Thymus (tissue), 11 donors: ENCODE results near the gene FGF18. TPM values are rescaled to one million over a fixed set of nuclear protein-coding genes. Genes with fewer than 3 reads are reported as not detected.

Source experiments
- DNase-seq, 9 donors: peaks; one replicate each; pipeline ENCODE4 v3.0.0-alpha.2; 2013; ENCODE audit warnings: low spot score in 9 of 9, low read depth in 6 of 9, missing footprints in 1 of 9
- H3K27ac ChIP-seq, 2 donors: one replicate each; pipeline ENCODE4 v1.5.1; 2013; ENCODE audit warnings: control low read depth in 1 of 2, low read depth in 1 of 2, low read length in 1 of 2, mild to moderate bottlenecking in 1 of 2, moderate library complexity in 1 of 2
- H3K27me3 ChIP-seq, 2 donors: one replicate each; pipeline ENCODE4 v1.5.1; 2013; ENCODE audit warnings: low read length in 1 of 2; ENCODE audit not compliant: control insufficient read depth in 2 of 2, insufficient read depth in 1 of 2
- H3K36me3 ChIP-seq, 2 donors: one replicate each; pipeline ENCODE4 v1.5.1; 2013; ENCODE audit warnings: low read length in 1 of 2, mild to moderate bottlenecking in 1 of 2, moderate library complexity in 1 of 2; ENCODE audit not compliant: control insufficient read depth in 2 of 2, insufficient read depth in 2 of 2
- H3K4me1 ChIP-seq, 2 donors: one replicate each; pipeline ENCODE4 v1.5.1; 2013; ENCODE audit warnings: low read length in 2 of 2; ENCODE audit not compliant: control insufficient read depth in 2 of 2, insufficient read depth in 2 of 2
- H3K4me3 ChIP-seq, 2 donors: one replicate each; pipeline ENCODE4 v1.5.1; 2013; ENCODE audit warnings: low read length in 2 of 2, control low read depth in 1 of 2, mild to moderate bottlenecking in 1 of 2
- H3K9me3 ChIP-seq, 2 donors: one replicate each; pipeline ENCODE4 v1.5.1; 2013; ENCODE audit warnings: low read length in 1 of 2, mild to moderate bottlenecking in 1 of 2; ENCODE audit not compliant: control insufficient read depth in 2 of 2, insufficient read depth in 1 of 2
- WGBS: extraction: QIAGEN DNeasy Blood & Tissue Kit; methylation state at CpG from one replicate; pipeline ENCODE4 v1.1.7; 2013; 5-methylcytosine and 5-hydroxymethylcytosine counted together
- polyA plus RNA-seq: library from polyadenylated mRNA; stranded (reverse); fragments of 200-250 nt; gene quantifications from one replicate; pipeline ENCODE4 v1.2.3, GENCODE V29; 2013
- total RNA-seq: library from RNA; stranded (reverse); fragments of 120-200 nt; gene quantifications from one replicate; pipeline ENCODE4 v1.2.4, GENCODE V29; 2013
- donor health status: healthy.

The FGF18 gene
- total and polyA plus RNA-seq, 2 donors: 0.80 to 0.82 TPM

- Histone ChIP-seq H3K27me3 (peaks cover 26 to 48% of the 10 kb centered on the region in 2 donors), H3K4me1 (peaks cover 0 to 18% of the 10 kb centered on the region in 2 donors), H3K36me3 (no peaks in the 10 kb centered on the region), H3K4me3 (peak overlapping the region; percentile 10 to 43), H3K9me3 (peaks cover 0 to 9% of the 10 kb centered on the region in 2 donors), H3K27ac (no peak overlapping the region)
- under 1% methylated on average over 95 of the region's 95 CpGs for WGBS
- peak in 2 of 9 donors; percentile 23 to 41 for DNase-seq
These were observed 412 bp downstream of the FGF18 start for GRCh38 chr5:171419688-171420430.

- peak in 1 of 9 donors; percentile 33 for DNase-seq
- Histone ChIP-seq H3K4me3 (peak overlapping the region; percentile 10 to 43), H3K4me1 (peaks cover 0 to 18% of the 10 kb centered on the region in 2 donors), H3K27me3 (peaks cover 26 to 48% of the 10 kb centered on the region in 2 donors), H3K27ac (no peak overlapping the region), H3K36me3 (no peaks in the 10 kb centered on the region), H3K9me3 (peaks cover 0 to 9% of the 10 kb centered on the region in 2 donors)
- WGBS: 3% methylated on average over 65 of the region's 65 CpGs
These were observed 1.2 kb downstream of the FGF18 start for GRCh38 chr5:171420431-171421241.

- Histone ChIP-seq H3K27ac (no peak overlapping the region), H3K27me3 (peaks cover 26 to 48% of the 10 kb centered on the region in 2 donors), H3K9me3 (peaks cover 0 to 9% of the 10 kb centered on the region in 2 donors), H3K36me3 (no peaks in the 10 kb centered on the region), H3K4me3 (no peak overlapping the region), H3K4me1 (peaks cover 0 to 18% of the 10 kb centered on the region in 2 donors)
- no peak for DNase-seq
- WGBS: 79% methylated on average over 16 of the region's 16 CpGs
These were observed 2.1 kb downstream of the FGF18 start for GRCh38 chr5:171421331-171422262.

GRCh38 chr5:171422495-171422894, 3.0 kb downstream of the FGF18 start:
- H3K36me3 ChIP-seq: no peaks in the 10 kb centered on the region
- 100% methylated on average over 2 of the region's 2 CpGs for WGBS
- no peak for DNase-seq
- H3K4me1 ChIP-seq: peaks cover 0 to 18% of the 10 kb centered on the region in 2 donors
- peaks cover 0 to 9% of the 10 kb centered on the region in 2 donors for H3K9me3 ChIP-seq
- peaks cover 26 to 48% of the 10 kb centered on the region in 2 donors for H3K27me3 ChIP-seq
- H3K27ac ChIP-seq: no peak overlapping the region
- H3K4me3 ChIP-seq: no peak overlapping the region

- Histone ChIP-seq H3K36me3 (no peaks in the 10 kb centered on the region), H3K27me3 (peaks cover 26 to 48% of the 10 kb centered on the region in 2 donors), H3K9me3 (peaks cover 0 to 9% of the 10 kb centered on the region in 2 donors), H3K4me1 (peaks cover 0 to 18% of the 10 kb centered on the region in 2 donors), H3K4me3 (no peak overlapping the region), H3K27ac (no peak overlapping the region)
- DNase-seq: no peak
- WGBS: 96% methylated on average over 26 of the region's 26 CpGs
These were observed 3.6 kb downstream of the FGF18 start for GRCh38 chr5:171422902-171423663.

- H3K27me3 ChIP-seq: peaks cover 20 to 38% of the 10 kb centered on the region in 2 donors
- no peak overlapping the region for H3K4me3 ChIP-seq
- H3K27ac ChIP-seq: no peak overlapping the region
- H3K4me1 ChIP-seq: peaks cover 0 to 9% of the 10 kb centered on the region in 2 donors
- no peak for DNase-seq
- H3K36me3 ChIP-seq: no peaks in the 10 kb centered on the region
- peaks cover 0 to 5% of the 10 kb centered on the region in 2 donors for H3K9me3 ChIP-seq
- 95% methylated on average over 5 of the region's 5 CpGs for WGBS
These were observed 5.3 kb downstream of the FGF18 start for GRCh38 chr5:171424726-171425125.

GRCh38 chr5:171425596-171426244, 6.3 kb downstream of the FGF18 start:
- H3K27ac ChIP-seq: no peak overlapping the region
- WGBS: 96% methylated on average over 14 of the region's 14 CpGs
- no peaks in the 10 kb centered on the region for H3K36me3 ChIP-seq
- peaks cover 0 to 6% of the 10 kb centered on the region in 2 donors for H3K4me1 ChIP-seq
- DNase-seq: no peak
- peaks cover 0 to 5% of the 10 kb centered on the region in 2 donors for H3K9me3 ChIP-seq
- no peak overlapping the region for H3K4me3 ChIP-seq
- peaks cover 10 to 30% of the 10 kb centered on the region in 2 donors for H3K27me3 ChIP-seq

- DNase-seq: no peak
- no peak overlapping the region for H3K4me3 ChIP-seq
- H3K9me3 ChIP-seq: peaks cover 0 to 5% of the 10 kb centered on the region in 2 donors
- no peak overlapping the region for H3K27ac ChIP-seq
- no peaks in the 10 kb centered on the region for H3K36me3 ChIP-seq
- peaks cover 5 to 24% of the 10 kb centered on the region in 2 donors for H3K27me3 ChIP-seq
- WGBS: 95% methylated on average over 4 of the region's 4 CpGs
- H3K4me1 ChIP-seq: peaks cover 0 to under 1% of the 10 kb centered on the region in 2 donors
These were observed 6.8 kb downstream of the FGF18 start for GRCh38 chr5:171426266-171426665.
